Erythroblast (primary cell): Measurements from ENCODE around the gene TM9SF2.

Experiments
- GATA1 ChIP-seq: IDR thresholded peaks from 2 replicates; pipeline ENCODE4 v1.6.1; 2011; ENCODE audit warnings: low read depth, mild to moderate bottlenecking, control low read depth, low read length, moderate library complexity
- POLR2A ChIP-seq: IDR thresholded peaks from 2 replicates; pipeline ENCODE4 v1.6.1; 2011; ENCODE audit warnings: mild to moderate bottlenecking, low read length

- TF ChIP-seq POLR2A: no peak
- no peak for TF ChIP-seq GATA1
Measured at GRCh38 chr13:99542788-99543406, 41.6 kb downstream of the TM9SF2 start.
